Measurements from ENCODE around the gene PGAM2.

- no peak for TF ChIP-seq CTCF (conservative IDR thresholded peaks at IDR 0.05)
- no peak for TF ChIP-seq EZH2 (IDR thresholded peaks at IDR 0.05; ENCODE audit: low read depth)
Observed at GRCh38 chr7:44080118-44080517, 14.8 kb upstream of the PGAM2 start.
